NCI-H1105 treated with DMSO at 0.1 percent for 48 hours (cell line): Measurements from ENCODE around the gene PDE3B.
A peak's percentile ranks its signal among the peaks of the same experiment; 100 is the strongest.
"Not testable (repeated sequence)": the region's sequence is repeated elsewhere in the genome, so short reads cannot be mapped to it uniquely, and the experiment has no call there.

Experiments used
- DNase-seq: peaks from one replicate; lab custom pipeline; 2025; lab: John Stamatoyannopoulos, UW

Gene PDE3B

DNA sequence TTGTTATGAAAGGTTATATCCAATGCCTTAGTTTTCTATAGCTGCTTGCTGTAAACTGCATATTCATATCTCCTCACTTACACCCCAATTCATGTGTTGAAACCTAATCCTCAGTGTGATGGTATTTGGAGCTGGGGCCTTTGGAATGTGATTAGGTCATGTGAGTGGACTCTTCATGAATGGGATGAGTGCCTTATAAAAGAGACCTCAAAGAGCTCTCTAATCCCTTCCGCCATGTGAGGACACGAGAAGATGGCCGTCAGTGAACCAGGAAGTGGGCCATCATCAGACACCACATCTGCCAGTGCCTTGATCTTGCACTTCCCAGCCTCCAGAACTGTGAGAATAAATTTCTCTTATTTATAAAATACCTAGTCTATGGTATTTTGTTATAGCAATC, 169.2 kb downstream of the PDE3B start:
- DNase-seq: no peak

DNA sequence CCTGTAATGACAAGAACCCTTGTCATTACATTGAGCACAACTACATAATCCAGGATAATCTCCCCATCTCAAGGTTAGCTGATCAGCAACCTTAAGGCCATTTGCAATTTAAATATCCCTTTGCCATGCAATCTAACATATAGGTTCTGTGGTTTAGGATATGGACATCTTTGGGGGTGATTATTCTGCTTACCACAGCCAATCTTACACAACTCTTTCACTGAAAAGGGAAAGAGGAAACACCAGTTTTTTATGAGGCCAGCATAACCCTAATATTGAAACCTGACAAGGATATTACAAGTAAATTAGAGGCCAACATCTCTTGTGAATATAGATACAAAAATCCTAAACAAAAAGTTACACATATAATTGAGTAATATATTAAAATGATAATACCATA, 169.9 kb downstream of the PDE3B start:
- DNase-seq: no peak

DNA sequence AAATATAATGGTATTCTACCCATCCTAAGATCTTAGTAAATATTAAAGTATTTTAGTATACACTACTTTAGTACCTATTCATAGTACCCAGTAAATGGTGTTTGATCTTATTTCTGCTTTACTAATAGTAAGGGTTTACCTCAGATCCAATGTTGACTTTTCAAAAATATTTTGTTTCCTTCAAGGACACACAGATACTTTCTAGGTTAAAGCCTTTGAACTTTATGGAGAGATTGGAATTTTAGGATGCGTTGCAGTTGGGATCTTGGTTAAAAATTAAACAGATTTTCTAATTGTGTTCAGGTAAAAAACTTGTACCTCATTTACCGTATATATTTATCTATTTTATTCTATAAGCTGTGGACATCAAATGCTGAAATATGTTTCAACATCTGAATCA, 175.2 kb downstream of the PDE3B start:
- no peak for DNase-seq

DNA sequence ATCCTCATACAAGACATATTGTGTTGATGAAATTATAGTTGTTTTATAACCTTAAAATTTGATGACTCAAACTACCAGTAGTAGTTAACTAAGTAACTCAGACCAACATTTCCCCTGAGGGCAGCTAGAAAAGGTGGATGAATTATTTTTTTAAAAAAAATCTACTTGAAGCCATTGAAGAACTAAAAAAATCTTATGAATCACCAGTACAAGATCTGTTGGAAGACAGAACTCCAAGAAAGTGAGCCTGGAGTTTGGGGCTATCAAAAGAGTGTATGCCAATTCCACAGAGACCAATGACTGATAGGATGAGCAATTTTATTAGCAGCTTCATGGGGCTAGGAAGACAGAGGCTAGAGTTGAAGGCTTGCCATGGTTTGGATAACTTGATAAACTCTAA, 176.0 kb downstream of the PDE3B start:
- no peak for DNase-seq

DNA sequence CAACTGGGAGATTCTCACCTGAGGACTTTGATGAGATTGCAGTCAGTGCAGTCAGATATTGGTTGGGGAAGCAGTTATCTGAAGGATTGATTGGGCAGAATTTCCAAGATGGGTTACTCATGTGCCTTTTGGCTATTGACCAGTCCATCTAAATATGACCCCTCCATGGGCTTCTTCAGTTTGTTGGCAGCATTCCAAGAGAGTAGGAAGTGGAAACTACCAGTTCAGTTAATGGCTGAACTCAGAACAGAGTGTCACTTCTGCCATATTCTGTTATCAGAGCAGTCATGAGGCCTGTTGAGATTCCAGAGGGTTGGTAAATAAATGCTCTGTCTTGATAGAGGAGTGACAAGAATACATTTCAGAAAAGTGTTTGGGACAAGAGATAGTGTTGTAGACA, 177.4 kb downstream of the PDE3B start:
- no peak for DNase-seq

DNA sequence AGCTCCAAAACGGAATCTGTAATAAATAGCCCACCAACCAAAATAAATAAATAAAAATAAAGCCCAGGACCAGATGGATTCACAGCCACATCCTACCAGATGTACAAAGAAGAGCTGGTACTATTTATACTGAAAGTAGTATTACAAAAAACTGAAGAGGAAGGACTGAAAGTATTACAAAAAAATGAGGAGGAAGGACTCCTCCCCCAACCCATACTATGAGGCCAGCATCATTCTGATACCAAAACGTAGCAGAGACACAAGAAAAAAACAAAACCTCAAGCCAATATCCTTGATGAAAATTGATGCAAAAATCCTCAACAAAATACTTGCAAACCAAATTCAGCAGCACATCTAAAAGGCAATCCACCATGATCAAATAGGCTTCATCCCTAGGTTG, 183.0 kb downstream of the PDE3B start:
- DNase-seq: no peak

DNA sequence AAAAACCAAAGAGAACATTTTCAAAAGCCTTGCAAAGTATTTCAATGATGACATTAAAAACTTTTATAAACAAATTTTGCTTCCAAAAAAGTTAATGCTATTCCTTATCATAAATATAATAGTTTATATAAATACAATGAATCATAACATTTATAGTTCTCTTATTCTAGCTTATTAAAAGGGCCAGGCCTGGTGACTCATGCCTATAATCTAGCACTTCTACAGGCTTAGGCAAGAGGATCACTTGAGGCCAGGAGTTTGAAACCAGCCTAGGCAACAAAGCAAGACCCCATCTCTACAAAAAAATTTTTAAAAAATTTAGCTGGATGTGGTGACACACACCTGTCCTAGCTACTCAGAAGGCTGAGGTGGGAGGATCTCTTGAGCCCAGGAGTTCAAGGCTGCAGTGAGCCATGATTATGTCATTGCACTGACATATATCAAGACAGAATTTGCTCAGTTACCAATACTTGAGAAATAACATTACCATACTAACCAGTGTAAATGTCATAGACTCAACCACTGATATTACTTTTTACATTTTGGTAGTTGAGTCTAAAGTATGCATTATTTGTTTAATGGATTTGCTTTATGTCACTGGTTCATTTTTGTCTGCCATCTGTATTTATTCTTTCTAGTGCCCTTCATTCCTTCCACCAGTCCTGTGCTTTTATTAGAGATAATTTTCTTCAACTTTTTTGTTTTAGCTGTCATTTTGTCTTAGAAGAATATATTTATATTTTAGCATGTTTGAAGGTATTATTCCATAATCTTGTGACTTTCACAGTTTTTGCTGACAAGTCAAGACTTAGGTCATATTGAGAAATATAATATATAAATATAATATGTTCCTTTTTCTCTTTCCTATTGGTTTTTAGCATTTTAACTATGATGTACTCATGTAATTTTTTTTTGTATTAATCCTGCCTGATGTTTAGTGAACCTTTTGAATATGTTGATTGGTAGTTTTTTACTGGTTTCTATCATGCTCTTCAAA, 192.2 kb downstream of the PDE3B start:
- no peak for DNase-seq

DNA sequence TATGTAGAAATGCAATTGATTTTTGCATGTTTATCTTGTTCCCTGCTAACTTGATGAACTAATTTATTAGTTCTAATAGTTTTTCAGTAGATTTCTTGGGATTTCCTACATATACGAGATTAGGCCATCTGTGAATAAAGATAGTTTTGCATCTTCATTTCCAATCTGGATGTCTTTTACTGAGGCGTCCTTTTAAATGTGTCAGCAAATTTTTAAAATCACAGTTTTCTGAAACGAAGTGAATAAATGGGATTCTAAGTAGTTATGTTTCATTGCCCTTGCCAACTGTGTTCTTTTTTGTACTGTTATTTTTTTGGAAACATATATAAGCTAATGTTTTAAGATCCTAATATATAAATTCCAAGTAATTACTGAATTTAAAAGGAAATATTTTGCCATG, 198.4 kb downstream of the PDE3B start:
- no peak for DNase-seq

DNA sequence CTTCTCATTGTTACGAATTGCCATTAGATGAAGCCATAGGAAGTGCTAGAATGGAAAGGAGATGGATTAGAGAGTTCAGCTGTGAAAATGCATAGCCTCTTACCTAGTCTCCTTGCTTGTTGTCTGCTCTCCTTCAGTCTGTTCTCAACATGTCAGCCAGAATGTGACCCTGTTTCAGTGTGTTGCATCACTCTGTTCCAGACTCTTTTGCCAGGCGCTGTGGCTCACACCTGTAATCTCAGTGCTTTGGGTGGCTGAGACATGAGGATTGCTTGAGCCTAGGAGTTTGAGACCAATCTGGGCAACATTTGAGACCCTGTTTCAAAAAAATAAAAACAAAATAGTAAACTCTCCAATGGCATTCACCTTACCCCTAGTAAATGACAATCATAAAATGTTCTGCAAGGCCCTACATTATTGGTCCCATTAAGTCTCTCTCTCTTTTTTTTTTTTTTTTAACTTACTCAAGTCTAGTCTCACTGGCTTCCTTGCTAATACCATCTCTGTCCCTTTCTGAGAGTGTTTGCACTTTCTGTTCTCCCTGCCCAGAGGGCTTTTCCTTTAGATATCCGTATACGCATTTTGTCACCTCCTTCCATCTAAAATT, 209.1 kb downstream of the PDE3B start:
- DNase-seq: no peak

DNA sequence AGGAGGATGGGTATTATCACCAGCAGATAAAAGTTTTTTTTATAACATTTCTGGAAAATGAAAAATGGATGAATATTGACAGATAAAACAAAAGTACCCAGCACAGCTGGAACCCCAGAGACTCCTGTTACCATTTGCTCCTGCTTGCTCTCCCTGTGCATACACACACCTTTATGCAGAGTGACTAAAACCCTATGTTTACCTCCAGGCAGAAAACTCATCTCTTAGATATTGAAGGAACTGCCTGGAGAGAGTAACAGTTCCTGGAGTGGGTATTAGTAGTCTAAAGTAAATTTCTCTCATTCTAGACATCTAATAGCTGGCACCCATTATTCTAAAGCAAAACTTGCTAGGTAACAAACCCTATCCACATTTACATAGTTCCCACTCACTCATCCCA, 210.5 kb downstream of the PDE3B start:
- DNase-seq: no peak

DNA sequence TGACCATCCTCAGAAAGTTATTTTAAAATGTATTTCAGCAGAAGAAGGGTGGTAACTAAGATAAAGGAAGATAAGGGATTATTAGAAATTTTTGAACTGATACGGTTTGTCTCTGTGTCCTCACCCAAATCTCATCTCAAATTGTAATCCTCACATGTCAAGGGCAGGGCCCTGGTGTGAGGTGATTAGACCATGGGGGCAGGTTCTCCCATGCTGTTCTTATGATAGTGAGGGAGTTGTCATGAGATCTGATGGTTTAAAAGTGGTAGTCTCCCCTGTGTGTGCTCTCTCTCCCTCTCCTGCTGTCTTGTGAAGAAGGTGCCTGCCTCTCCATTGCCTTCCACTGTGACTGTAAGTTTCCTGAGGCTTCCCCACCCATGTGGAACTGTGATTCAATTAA, 212.3 kb downstream of the PDE3B start:
- no peak for DNase-seq

DNA sequence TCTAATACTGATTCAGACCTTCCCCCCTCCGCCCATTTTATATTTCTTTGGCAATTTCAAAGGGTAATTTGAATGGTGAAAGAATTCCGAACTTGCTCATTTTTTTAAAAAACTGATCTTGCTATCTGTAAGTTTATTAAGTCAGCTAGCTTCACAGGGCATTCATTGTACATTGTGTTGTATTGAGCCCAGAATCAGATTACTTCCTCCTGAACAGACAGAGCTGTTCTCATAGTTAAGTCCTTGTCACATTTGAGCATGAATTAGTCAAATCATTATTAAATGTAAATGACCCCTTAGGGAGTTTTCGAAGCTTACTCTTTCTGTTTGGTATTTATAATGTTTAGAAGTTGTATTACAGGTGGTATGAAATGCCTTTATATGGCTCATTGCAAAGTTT, 214.0 kb downstream of the PDE3B start:
- no peak for DNase-seq

DNA sequence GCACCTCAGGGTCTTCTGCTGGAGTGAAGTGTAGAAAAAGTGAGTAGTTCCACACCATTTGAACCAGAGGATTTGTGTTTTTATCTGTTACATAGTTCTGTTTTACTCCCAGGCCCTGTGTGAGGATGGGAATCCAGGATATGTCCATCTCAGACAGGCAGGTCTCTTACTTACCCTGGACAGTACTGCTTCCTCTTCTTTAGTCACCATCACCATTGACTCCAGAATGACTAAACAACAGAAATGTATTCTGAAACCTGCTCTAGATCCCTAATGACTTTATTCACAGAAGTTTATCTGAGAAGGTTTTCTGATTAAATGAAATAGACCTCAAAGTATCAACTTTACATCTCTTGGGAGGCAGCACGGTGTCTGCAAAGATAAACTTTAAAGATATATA, 214.8 kb downstream of the PDE3B start:
- DNase-seq: no peak

DNA sequence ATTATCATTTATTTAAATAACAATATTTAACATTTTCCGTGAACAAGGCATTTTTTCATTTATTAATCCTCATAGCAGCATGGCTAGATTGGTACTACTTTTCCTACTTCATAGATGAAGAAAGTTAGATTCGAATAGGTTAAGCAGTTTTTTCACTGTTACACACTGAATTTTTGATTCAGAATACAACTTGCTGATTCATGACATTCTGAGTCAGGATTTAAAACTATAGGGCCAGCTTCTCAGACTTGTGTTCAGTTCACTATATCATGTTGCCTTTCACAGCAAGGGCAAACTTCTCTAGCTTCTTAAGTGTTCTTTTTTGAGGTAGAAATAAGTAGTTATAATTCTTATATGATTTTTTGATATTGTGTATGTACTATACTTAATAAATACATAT, 216.9 kb downstream of the PDE3B start:
- no peak for DNase-seq

DNA sequence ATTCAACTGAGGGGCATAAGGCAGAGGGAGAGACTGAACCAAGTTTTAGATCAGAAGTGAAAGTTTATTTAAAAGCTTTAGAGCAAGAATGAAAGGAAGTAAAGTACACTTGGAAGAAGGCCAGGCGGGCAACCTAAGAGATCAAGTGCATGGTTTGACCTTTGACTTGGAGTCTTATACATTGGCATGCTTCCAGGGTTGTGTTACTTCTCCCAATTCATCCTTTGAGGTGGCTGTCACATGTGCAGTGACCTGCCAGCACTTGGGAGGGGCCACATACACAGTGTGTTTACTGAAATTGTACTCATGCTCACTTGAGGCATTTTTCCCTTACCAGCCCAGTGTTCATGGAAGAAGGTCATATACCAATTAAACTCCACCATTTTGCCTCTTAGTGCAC, 218.1 kb downstream of the PDE3B start:
- peak; percentile 12 for DNase-seq

DNA sequence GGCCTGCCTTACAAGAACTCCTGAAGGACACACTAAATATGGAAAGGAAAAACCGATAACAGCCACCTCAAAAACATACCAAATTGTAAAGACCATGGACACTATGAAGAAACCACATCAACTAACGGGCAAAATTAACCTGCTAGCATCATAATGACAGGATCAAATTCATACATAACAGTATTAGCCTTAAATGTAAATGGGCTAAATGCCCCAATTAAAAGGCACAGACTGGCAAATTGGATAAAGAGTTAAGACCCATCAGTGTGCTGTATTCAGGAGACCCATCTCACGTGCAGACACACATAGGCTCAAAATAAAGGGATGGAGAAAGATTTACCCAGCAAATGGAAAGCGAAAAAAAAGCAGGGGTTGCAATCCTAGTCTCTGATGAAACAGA, 220.2 kb downstream of the PDE3B start:
- DNase-seq: not testable (repeated sequence)

DNA sequence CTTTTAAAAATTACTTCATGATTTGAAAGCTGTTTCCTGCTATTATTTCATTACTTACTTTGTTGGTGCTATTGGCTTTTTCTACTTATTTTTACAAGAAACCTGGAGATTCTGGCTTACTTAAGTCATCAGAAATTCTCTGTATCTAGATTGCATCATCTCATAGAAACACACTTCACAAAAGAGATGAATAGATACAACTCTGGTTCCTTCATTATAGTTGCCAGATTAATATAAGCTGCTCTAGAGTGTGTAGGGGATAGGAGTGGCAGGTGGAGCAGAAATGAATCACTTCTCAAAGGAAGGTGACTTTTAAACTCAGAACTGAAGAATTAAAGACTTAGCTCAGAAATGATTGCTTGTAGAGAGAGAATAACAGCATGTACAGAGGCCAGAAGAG, 228.4 kb downstream of the PDE3B start:
- DNase-seq: no peak

DNA sequence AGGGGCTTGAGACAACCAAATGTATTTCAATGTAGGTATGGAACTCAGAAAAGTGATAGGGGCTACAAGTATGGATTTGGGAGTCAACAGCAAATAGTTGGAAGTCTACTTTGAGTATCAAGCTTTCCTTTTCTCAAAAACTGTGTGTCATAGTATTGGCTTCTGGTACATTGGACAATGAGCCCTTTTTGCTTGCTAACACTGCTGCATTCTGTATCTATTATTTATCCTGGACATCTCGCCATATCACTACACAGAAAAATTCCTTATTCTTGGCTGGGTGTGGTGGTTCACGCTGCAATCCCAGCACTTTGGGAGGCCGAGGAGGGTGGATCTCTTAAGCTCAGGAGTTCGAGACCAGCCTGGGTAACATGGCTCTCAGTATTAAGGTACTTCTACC, 230.0 kb downstream of the PDE3B start:
- no peak for DNase-seq

DNA sequence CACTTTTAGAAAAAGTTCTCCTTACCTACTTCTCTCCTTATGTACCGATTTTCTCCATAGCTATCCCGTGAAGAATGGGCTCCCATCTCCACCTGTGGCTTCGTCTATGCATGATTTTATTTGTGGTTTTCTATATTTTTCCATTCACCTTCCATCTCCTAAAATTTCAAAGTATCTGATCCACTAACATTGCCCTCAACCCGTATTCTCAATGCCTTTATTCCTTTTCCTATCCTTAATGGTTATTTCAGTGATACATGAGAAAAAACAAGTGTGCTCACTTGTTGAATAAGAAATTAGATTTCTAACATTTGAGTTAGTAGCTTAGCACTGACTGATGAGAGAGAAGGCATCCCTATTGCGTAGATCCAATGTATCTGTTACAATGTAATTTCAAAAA, 231.6 kb downstream of the PDE3B start:
- no peak for DNase-seq

DNA sequence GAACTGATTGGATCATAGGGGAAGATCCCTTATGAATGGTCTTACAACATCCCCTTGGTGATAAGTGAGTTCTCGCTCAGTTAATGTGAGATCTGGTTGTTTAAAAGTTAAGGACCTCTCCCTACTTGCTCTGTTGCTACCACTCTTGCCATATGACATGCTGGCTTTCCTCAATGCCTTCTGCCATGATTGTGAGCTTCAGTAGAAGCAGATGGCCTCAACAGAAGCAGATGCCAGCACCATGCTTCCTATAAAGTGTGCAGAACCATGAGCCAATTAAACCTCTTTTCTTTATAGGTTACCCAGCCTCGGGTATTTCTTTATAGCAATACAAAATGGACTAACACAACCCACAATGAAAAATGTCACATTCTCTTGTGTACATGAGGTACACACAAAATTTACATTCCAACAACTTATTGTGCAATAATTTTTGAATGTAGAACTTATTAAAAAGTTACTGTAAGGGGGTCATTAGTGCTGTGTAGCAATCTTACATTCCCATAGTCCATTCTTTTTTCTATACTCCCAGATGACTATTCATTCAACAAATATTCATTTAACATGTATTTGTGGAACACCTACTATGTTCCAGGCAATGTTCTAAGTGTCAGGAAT, 238.1 kb downstream of the PDE3B start:
- no peak for DNase-seq

DNA sequence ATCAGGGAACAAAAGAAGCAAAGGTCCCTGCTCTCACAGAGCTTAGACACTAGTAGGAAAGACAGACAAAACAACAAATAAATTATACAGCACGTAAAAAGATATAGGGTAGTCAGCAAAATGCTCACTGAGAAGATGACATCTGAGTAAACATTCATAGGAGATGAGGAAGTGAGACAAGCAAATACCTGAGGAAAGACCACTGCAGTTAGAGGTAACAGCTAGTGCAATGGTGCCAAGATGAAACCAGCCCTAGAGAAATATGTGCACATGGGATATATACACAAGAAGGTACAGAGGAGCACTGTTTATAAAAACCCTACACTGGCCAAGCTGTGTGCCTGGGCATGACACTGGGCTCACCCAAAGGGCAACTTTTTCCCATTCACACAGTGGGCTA, 238.6 kb downstream of the PDE3B start:
- DNase-seq: no peak

DNA sequence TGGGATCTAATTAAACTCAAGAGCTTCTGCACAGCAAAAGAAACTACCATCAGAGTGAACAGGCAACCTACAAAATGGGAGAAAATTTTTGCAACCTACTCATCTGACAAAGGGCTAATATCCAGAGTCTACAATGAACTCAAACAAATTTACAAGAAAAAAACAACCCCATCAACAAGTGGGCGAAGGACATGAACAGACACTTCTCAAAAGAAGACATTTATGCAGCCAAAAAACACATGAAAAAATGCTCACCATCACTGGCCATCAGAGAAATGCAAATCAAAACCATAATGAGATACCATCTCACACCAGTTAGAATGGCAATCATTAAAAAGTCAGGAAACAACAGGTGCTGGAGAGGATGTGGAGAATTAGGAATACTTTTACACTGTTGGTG, 240.1 kb downstream of the PDE3B start:
- DNase-seq: not testable (repeated sequence)

DNA sequence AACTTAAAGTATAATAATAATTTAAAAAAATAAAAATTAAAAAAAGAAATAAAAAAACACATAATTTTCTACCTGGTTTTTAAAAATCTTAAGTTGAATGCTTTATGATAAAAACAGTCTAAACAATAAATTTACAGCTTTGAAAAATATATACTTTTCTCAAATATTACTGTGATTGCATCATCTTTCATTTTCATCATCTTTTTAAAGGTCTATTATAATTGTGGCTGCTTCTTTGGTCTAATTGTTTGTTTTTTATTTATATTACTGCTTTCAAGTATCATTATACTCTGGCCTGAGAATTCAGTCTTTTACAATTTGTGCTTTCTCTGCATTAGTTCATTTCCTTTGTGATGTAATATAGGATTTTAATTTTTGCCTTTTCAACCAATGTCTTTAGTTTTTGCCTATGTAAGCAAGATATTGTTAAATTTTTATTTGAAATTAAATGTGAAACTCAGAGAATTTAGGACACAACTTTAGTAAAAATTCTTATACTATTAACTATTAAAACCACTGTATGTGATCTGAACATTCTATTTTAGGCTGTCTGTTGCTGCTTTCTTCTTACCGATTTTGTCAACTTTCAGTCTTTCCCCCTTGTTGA, 241.2 kb downstream of the PDE3B start:
- no peak for DNase-seq
